ENCODE results near the gene ZNF366. TPM values are rescaled to one million over a fixed set of nuclear protein-coding genes. Genes with fewer than 3 reads are reported as not detected.
"Not testable (repeated sequence)": the region's sequence is repeated elsewhere in the genome, so short reads cannot be mapped to it uniquely, and the experiment has no call there.

ZNF366 gene
- total RNA-seq, 2 experiments from 2014 or later = not detected

DNA sequence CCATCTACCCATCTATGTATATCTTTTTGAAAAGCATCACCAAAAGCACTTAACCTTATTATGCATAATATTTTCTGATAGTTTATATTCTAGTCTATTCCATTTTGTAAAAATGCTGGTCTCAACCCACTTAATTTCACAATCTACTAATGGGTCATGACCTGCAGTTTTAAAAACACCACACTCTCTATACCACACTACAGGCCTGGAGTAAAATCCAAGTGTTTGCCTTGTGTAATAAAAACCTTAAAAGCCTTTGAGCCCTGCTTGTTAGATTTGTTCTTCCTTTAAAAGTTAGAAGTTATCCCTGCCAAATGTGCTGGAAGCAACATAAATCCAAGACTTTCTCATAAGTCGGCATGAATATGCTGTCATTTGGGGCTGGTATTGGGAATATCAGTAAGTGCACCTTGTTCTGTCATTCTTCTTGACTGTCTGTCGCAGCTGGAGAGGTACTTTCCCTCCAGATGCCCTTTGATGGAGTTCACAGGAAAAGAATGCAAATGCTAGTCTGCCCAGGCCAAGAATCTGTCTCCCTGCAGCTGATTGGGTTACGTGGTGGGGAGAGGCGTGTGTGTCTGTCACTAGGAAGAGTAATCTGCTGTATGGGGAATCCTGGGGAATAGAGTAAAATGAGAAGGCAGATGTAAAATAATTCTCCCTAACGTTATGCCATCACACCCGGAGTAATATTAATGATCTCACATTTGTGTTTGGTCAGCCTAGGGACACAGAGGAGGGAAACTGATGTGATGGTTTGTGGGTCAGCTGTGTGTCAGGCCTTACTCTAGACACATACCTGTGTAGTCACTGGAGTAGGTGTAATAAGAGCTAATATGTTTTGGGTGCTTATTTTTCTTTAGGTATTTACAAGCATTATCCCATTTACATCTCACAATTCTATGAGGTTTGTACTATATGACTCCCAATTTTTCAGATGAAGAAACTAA, 79.4 kb downstream of the ZNF366 start:
- CTCF ChIA-PET = no interaction called here
- peaks cover 36% of the 10 kb centered on the region for H3K27me3 Mint-ChIP-seq
- H3K36me3 Mint-ChIP-seq = no peaks in the 10 kb centered on the region
- no peak for ATAC-seq
- no peaks in the 10 kb centered on the region for H3K9me3 Mint-ChIP-seq (ENCODE audit: low read depth)
- no peaks in the 10 kb centered on the region for H3K4me1 Mint-ChIP-seq
- DNase-seq = no peak
- H3K4me3 Mint-ChIP-seq = no peak overlapping the region
- H3K27ac Mint-ChIP-seq = no peak overlapping the region

DNA sequence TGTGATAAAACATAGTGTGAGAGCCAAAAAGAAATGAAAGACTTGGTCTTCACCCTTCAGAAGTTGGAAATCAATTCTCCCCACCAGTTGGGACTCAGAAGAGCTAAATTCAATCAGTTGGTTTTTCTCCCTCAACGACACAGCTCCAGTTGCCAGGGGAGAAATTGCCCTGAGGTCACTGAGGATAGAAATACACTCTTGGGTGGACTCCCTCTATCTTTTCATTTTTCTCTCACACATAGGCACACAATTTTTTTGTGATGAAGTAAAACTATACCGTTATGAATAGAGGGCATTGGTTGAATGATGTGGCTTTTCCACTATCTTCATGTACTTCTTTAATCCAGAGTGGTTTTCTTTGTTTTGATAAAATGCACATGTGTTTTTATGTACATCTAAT, 80.2 kb downstream of the ZNF366 start:
- CTCF ChIA-PET = no interaction called here
- Mint-ChIP-seq H3K27ac (no peak overlapping the region), H3K36me3 (no peaks in the 10 kb centered on the region), H3K9me3 (ENCODE audit: low read depth) (no peaks in the 10 kb centered on the region), H3K27me3 (peaks cover 41% of the 10 kb centered on the region), H3K4me1 (no peaks in the 10 kb centered on the region), H3K4me3 (no peak overlapping the region)
- ATAC-seq = no peak
- no peak for DNase-seq

- H3K27ac Mint-ChIP-seq = no peak overlapping the region
- DNase-seq = no peak
- H3K9me3 Mint-ChIP-seq (ENCODE audit: low read depth) = no peaks in the 10 kb centered on the region
- no peaks in the 10 kb centered on the region for H3K36me3 Mint-ChIP-seq
- H3K4me3 Mint-ChIP-seq = no peak overlapping the region
- CTCF ChIA-PET = no interaction called here
- H3K27me3 Mint-ChIP-seq = peaks cover 39% of the 10 kb centered on the region
- H3K4me1 Mint-ChIP-seq = no peaks in the 10 kb centered on the region
- no peak for ATAC-seq
These were observed 81.2 kb downstream of the ZNF366 start for GRCh38 chr5:72426019-72426418.

DNA sequence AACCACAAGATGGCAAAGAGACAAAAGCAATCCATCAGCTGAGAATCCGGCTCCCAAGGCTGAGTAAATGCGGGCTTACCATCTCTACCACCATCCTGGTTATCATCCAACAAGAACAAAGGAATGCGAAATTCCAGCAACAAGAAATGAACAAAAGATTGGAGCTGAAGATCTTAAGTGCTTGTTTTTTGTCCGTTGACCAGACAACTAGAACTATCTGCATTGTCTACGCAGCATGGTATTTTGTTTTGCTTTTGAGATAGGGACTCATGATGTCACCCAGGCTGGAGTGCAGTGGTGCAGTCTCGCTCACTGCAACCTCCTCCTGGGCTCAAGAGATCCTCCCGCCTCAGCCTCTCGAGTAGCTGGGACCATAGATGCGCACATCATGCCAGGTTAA, 88.9 kb downstream of the ZNF366 start:
- Mint-ChIP-seq H3K4me3 (no peak overlapping the region), H3K27ac (no peak overlapping the region), H3K9me3 (ENCODE audit: low read depth) (no peaks in the 10 kb centered on the region), H3K27me3 (peaks cover 16% of the 10 kb centered on the region), H3K4me1 (no peaks in the 10 kb centered on the region), H3K36me3 (no peaks in the 10 kb centered on the region)
- CTCF ChIA-PET = no interaction called here
- ATAC-seq = no peak
- DNase-seq = no peak

- no peaks in the 10 kb centered on the region for H3K36me3 Mint-ChIP-seq
- H3K4me1 Mint-ChIP-seq = no peaks in the 10 kb centered on the region
- no peak overlapping the region for H3K4me3 Mint-ChIP-seq
- DNase-seq (no peak), ATAC-seq (no peak)
- no peaks in the 10 kb centered on the region for H3K9me3 Mint-ChIP-seq (ENCODE audit: low read depth)
- peaks cover 11% of the 10 kb centered on the region for H3K27me3 Mint-ChIP-seq
- CTCF ChIA-PET = no interaction called here
- no peak overlapping the region for H3K27ac Mint-ChIP-seq
These were observed 89.7 kb downstream of the ZNF366 start for GRCh38 chr5:72417333-72418062.

- DNase-seq (no peak), ATAC-seq (no peak)
- no peak overlapping the region for H3K4me3 Mint-ChIP-seq
- H3K9me3 Mint-ChIP-seq (ENCODE audit: low read depth) = no peaks in the 10 kb centered on the region
- CTCF ChIA-PET = no interaction called here
- H3K27me3 Mint-ChIP-seq = peaks cover 6% of the 10 kb centered on the region
- H3K36me3 Mint-ChIP-seq = no peaks in the 10 kb centered on the region
- no peaks in the 10 kb centered on the region for H3K4me1 Mint-ChIP-seq
- no peak overlapping the region for H3K27ac Mint-ChIP-seq
These were observed 91.4 kb downstream of the ZNF366 start for GRCh38 chr5:72415616-72416325.

GRCh38 chr5:72412283-72413055, 94.7 kb downstream of the ZNF366 start:
- no peak for ATAC-seq
- H3K4me1 Mint-ChIP-seq = no peaks in the 10 kb centered on the region
- H3K27me3 Mint-ChIP-seq = peaks cover 8% of the 10 kb centered on the region
- H3K9me3 Mint-ChIP-seq (ENCODE audit: low read depth) = no peaks in the 10 kb centered on the region
- H3K4me3 Mint-ChIP-seq = no peak overlapping the region
- DNase-seq = no peak
- CTCF ChIA-PET = no interaction called here
- no peak overlapping the region for H3K27ac Mint-ChIP-seq
- no peaks in the 10 kb centered on the region for H3K36me3 Mint-ChIP-seq

- CTCF ChIA-PET = interaction anchor here (0.7 kb wide), 1 partner anchor 23 kb away, joined by 3 read pairs; no protein-coding TSS in a partner anchor
- Mint-ChIP-seq H3K36me3 (no peaks in the 10 kb centered on the region), H3K27ac (no peak overlapping the region), H3K9me3 (ENCODE audit: low read depth) (no peaks in the 10 kb centered on the region), H3K27me3 (peaks cover 9% of the 10 kb centered on the region), H3K4me1 (no peaks in the 10 kb centered on the region), H3K4me3 (no peak overlapping the region)
- ATAC-seq = no peak
- no peak for DNase-seq
These were observed 96.4 kb downstream of the ZNF366 start for GRCh38 chr5:72410688-72411295.

GRCh38 chr5:72408603-72409002, 98.6 kb downstream of the ZNF366 start:
- H3K27me3 Mint-ChIP-seq = peaks cover 4% of the 10 kb centered on the region

GRCh38 chr5:72408127-72408526, 99.1 kb downstream of the ZNF366 start:
- CTCF ChIA-PET = no interaction called here
- no peaks in the 10 kb centered on the region for H3K4me1 Mint-ChIP-seq
- no peak overlapping the region for H3K4me3 Mint-ChIP-seq
- no peak for ATAC-seq
- no peak overlapping the region for H3K27ac Mint-ChIP-seq
- peaks cover 4% of the 10 kb centered on the region for H3K27me3 Mint-ChIP-seq
- no peaks in the 10 kb centered on the region for H3K36me3 Mint-ChIP-seq
- no peaks in the 10 kb centered on the region for H3K9me3 Mint-ChIP-seq (ENCODE audit: low read depth)
- DNase-seq = no peak

More at GRCh38 chr5:72408603-72409002, 98.6 kb downstream of the ZNF366 start:
- DNase-seq (no peak), ATAC-seq (no peak)
- no peaks in the 10 kb centered on the region for H3K9me3 Mint-ChIP-seq (ENCODE audit: low read depth)
- H3K4me3 Mint-ChIP-seq = no peak overlapping the region
- CTCF ChIA-PET = no interaction called here
- no peaks in the 10 kb centered on the region for H3K4me1 Mint-ChIP-seq
- no peak overlapping the region for H3K27ac Mint-ChIP-seq
- H3K36me3 Mint-ChIP-seq = no peaks in the 10 kb centered on the region

DNA sequence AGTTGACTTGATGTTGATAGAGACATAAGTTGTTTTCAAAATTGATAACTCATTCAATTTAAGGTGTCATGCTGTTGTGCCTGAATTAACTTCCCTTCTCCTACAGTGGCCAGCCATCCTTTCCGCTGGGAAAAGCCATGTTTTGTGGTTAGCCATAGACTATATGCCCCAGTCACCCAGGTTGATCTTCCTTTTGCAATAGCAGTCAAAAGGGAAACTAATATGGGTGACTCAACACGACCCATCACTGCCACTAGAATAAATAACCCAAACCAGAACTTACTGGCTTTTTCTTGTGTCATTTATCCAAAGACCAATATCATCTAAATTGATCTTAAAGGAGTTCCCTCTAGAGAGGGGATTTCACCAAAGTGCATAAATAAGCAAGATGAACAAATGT, 99.7 kb downstream of the ZNF366 start:
- H3K9me3 Mint-ChIP-seq (ENCODE audit: low read depth) = no peaks in the 10 kb centered on the region
- no peak for ATAC-seq
- no peaks in the 10 kb centered on the region for H3K4me1 Mint-ChIP-seq
- H3K27me3 Mint-ChIP-seq = peaks cover 4% of the 10 kb centered on the region
- no peak overlapping the region for H3K27ac Mint-ChIP-seq
- no peak for DNase-seq
- H3K36me3 Mint-ChIP-seq = no peaks in the 10 kb centered on the region
- no peak overlapping the region for H3K4me3 Mint-ChIP-seq
- CTCF ChIA-PET = no interaction called here

DNA sequence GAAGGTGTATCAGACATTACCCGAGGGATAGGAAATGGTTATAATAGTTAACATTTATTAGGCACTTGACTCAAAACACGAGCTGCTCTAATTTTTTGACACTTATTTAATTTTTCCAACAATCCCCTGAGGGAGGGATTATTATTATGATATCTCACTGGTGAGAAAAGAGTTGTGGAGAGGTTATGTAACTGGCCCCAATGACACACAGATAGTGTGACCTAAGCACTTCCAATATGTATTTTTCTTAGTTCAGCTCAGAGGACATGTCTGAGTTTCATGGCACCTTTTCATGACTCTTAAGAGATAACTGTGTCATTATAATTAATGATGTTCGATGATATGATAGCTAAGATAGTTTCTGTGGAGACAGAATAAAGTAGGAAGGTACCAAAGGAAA, 100.1 kb downstream of the ZNF366 start:
- no peaks in the 10 kb centered on the region for H3K4me1 Mint-ChIP-seq
- H3K27ac Mint-ChIP-seq = no peak overlapping the region
- ATAC-seq (no peak), DNase-seq (no peak)
- H3K27me3 Mint-ChIP-seq = peaks cover 4% of the 10 kb centered on the region
- CTCF ChIA-PET = no interaction called here
- H3K4me3 Mint-ChIP-seq = no peak overlapping the region
- no peaks in the 10 kb centered on the region for H3K36me3 Mint-ChIP-seq
- peaks cover 2% of the 10 kb centered on the region for H3K9me3 Mint-ChIP-seq (ENCODE audit: low read depth)

GRCh38 chr5:72404771-72405170, 102.4 kb downstream of the ZNF366 start:
- H3K36me3 Mint-ChIP-seq, ATAC-seq, DNase-seq, H3K4me3 Mint-ChIP-seq, H3K4me1 Mint-ChIP-seq, CTCF ChIA-PET, H3K27me3 Mint-ChIP-seq, H3K27ac Mint-ChIP-seq: not testable (repeated sequence)
- peaks cover 12% of the 10 kb centered on the region for H3K9me3 Mint-ChIP-seq (ENCODE audit: low read depth)

Measured in activated CD8-positive, alpha-beta memory T cell treated with anti-CD3 and anti-CD28 coated beads, Interleukin-2, amount 10 ng/mL, durations not matched to agents 7 days and 5 days (primary cell).